ENCODE results near the gene SEC14L3. TPM values are rescaled to one million over a fixed set of nuclear protein-coding genes. Genes with fewer than 3 reads are reported as not detected.

SEC14L3 gene
- total RNA-seq, 4 donors from 2014 or later, result not detected

GRCh38 chr22:30425327-30425615 lies 46.5 kb downstream of the SEC14L3 start:
- WGBS, 2 donors, result 3 to 4% methylated on average over 9 of the region's 9 CpGs
- Histone ChIP-seq H3K36me3 (peaks cover 0 to 5% (median 0%) of the 10 kb centered on the region in 3 donors), H3K4me1 (peaks cover 6 to 54% (median 38%) of the 10 kb centered on the region in 4 donors), H3K27ac (peak overlapping the region in 3 of 4 donors; percentile 69 to 84 (median 80)), H3K4me3 (peak overlapping the region; percentile 59 to 81 (median 60)), H3K9me3 (no peaks in the 10 kb centered on the region), H3K27me3 (no peaks in the 10 kb centered on the region)
- DNase-seq (ENCODE audit: low spot score in 2 of 2), result no peak
- TF ChIP-seq POLR2A (IDR thresholded peaks at IDR 0.05) (no peak), CTCF (IDR thresholded peaks at IDR 0.05) (no peak), EP300 (IDR thresholded peaks at IDR 0.05) (no peak)

- H3K27me3 ChIP-seq, result no peaks in the 10 kb centered on the region
- H3K36me3 ChIP-seq, result peaks cover 0 to 10% (median 0%) of the 10 kb centered on the region in 3 donors
- no peaks in the 10 kb centered on the region for H3K9me3 ChIP-seq
- 35 to 44% methylated on average over 20 of the region's 20 CpGs for WGBS, 2 donors
- peaks cover 6 to 57% (median 39%) of the 10 kb centered on the region in 4 donors for H3K4me1 ChIP-seq
- peak overlapping the region; percentile 59 to 83 (median 70) for H3K4me3 ChIP-seq
- peak in 1 of 2 donors; percentile 15 for DNase-seq (ENCODE audit: low spot score in 2 of 2)
- peak overlapping the region; percentile 89 to 98 (median 96) for H3K27ac ChIP-seq
- TF ChIP-seq CTCF (IDR thresholded peaks at IDR 0.05), result no peak
- TF ChIP-seq EP300 (IDR thresholded peaks at IDR 0.05), result no peak
- no peak for TF ChIP-seq POLR2A (IDR thresholded peaks at IDR 0.05)
Measured at GRCh38 chr22:30424534-30425326, 47.1 kb downstream of the SEC14L3 start.

GRCh38 chr22:30423959-30424533 lies 47.8 kb downstream of the SEC14L3 start:
- H3K36me3 ChIP-seq, result peaks cover 0 to 17% (median 0%) of the 10 kb centered on the region in 3 donors
- DNase-seq (ENCODE audit: low spot score in 2 of 2), result peak; percentile 98 to 99
- no peaks in the 10 kb centered on the region for H3K27me3 ChIP-seq
- peak overlapping the region; percentile 89 to 99 (median 98) for H3K27ac ChIP-seq
- H3K4me3 ChIP-seq, result peak overlapping the region; percentile 59 to 89 (median 82)
- H3K4me1 ChIP-seq, result peaks cover 6 to 57% (median 39%) of the 10 kb centered on the region in 4 donors
- 1 to 3% methylated on average over 30 to 31 of the region's 31 CpGs for WGBS, 2 donors
- no peaks in the 10 kb centered on the region for H3K9me3 ChIP-seq
- TF ChIP-seq POLR2A (IDR thresholded peaks at IDR 0.05), result peak in 1 of 2 donors; percentile 74
- peak in 1 of 5 experiments; percentile 39 for TF ChIP-seq CTCF (IDR thresholded peaks at IDR 0.05)
- TF ChIP-seq EP300 (IDR thresholded peaks at IDR 0.05), result peak; percentile 80 to 95

GRCh38 chr22:30423301-30423958 lies 48.4 kb downstream of the SEC14L3 start:
- Histone ChIP-seq H3K4me3 (peak overlapping the region; percentile 59 to 89 (median 82)), H3K36me3 (peaks cover 0 to 23% (median 5%) of the 10 kb centered on the region in 3 donors), H3K27me3 (no peaks in the 10 kb centered on the region), H3K27ac (peak overlapping the region; percentile 89 to 99 (median 98)), H3K9me3 (no peaks in the 10 kb centered on the region), H3K4me1 (peaks cover 6 to 57% (median 39%) of the 10 kb centered on the region in 4 donors)
- DNase-seq (ENCODE audit: low spot score in 2 of 2), result no peak
- TF ChIP-seq EP300 (IDR thresholded peaks at IDR 0.05) (peak in 1 of 2 donors; percentile 98), CTCF (IDR thresholded peaks at IDR 0.05) (peak in 2 of 5 experiments; percentile 47 to 55), POLR2A (IDR thresholded peaks at IDR 0.05) (peak; percentile 79 to 90)
- WGBS, 2 donors, result 0% methylated on average over 12 to 31 of the region's 45 CpGs
